GM12878 (cell line): ENCODE results near the gene WBP4. TPM values are rescaled to one million over a fixed set of nuclear protein-coding genes. Genes with fewer than 3 reads are reported as not detected.

ENCODE experiments used
- ATAC-seq: fragments of 200-7000 bp; cut with Tn5 transposase; 3 replicates; pipeline ENCODE4 v1.9.1; 2020; ENCODE audit warnings: mild to moderate bottlenecking, moderate library complexity
- Bru-seq: library from RNA; stranded (reverse); fragments of 400-500 nt; gene quantifications from one replicate; lab custom pipeline; 2021; lab: Mats Ljungman, UMichigan
- BruChase-seq, 2 experiments: library from RNA; stranded (reverse); fragments of 400-500 nt; gene quantifications; one replicate each; lab custom pipeline; 2021; lab: Mats Ljungman, UMichigan
- BruUV-seq: library from RNA; stranded (reverse); fragments of 400-500 nt; replicated peaks from 2 replicates; lab custom pipeline; 2021; lab: Mats Ljungman, UMichigan
- CTCF ChIA-PET: fragments of 300-600 bp; sonication (Branson Sonifier 250); formaldehyde crosslinking; extraction: SDS; loops from one replicate; lab custom pipeline; 2021; ENCODE audit warnings: inconsistent platforms; lab: Yijun Ruan, JAX
- POLR2A ChIA-PET: fragments of 350-600 bp; formaldehyde crosslinking; extraction: SDS; loops from one replicate; lab custom pipeline; 2021; ENCODE audit warnings: inconsistent platforms; lab: Charles Lee
- RAD21 ChIA-PET: fragments of 300-600 bp; sonication (Branson Sonifier 250); formaldehyde crosslinking; loops from one replicate; lab custom pipeline; 2023; ENCODE audit warnings: antibody characterized with exemption; ENCODE audit not compliant: unreplicated experiment; lab: Charles Lee
- SMC1A ChIA-PET: fragments of 300-600 bp; sonication (Branson Sonifier 250); formaldehyde crosslinking; loops from one replicate; lab custom pipeline; 2023; ENCODE audit not compliant: unreplicated experiment, uncharacterized antibody; lab: Charles Lee
- DNase-seq: peaks from one replicate; pipeline ENCODE4 v3.0.0-alpha.2; 2011; ENCODE audit warnings: low read depth, low spot score
- FAIRE-seq: peaks from 3 replicates; lab custom pipeline; 2011; peaks lifted over from hg19 to GRCh38; lab: Jason Lieb, UNC
- H2AFZ ChIP-seq: 2 replicates; pipeline ENCODE4 v1.6.0; 2011; ENCODE audit warnings: low read depth, low read length, control low read depth; ENCODE audit not compliant: control insufficient read depth
- H3K27ac ChIP-seq: 2 replicates; pipeline ENCODE4 v1.5.1; 2011; ENCODE audit warnings: control low read depth; ENCODE audit not compliant: control insufficient read depth, insufficient read depth
- H3K27me3 ChIP-seq, 2 experiments: replicated peaks in 1 of 2; 2 replicates each; pipeline versions ENCODE4 v1.6.0 to v1.6.1; 2011; ENCODE audit warnings: low read length in 1 of 2; ENCODE audit not compliant: control insufficient read depth in 2 of 2, insufficient read depth in 2 of 2
- H3K36me3 ChIP-seq, 2 experiments: 2 replicates each; pipeline ENCODE4 v1.5.1; 2011; ENCODE audit warnings: low read length in 1 of 2; ENCODE audit not compliant: control insufficient read depth in 2 of 2, insufficient read depth in 2 of 2
- H3K4me1 ChIP-seq: 2 replicates; pipeline ENCODE4 v1.6.1; 2011; ENCODE audit warnings: mild to moderate bottlenecking, low read length, moderate library complexity, mixed read lengths; ENCODE audit not compliant: control insufficient read depth, insufficient read depth
- H3K4me2 ChIP-seq: 2 replicates; pipeline ENCODE4 v1.6.0; 2011; ENCODE audit warnings: control low read depth; ENCODE audit not compliant: control insufficient read depth, insufficient read depth
- H3K4me3 ChIP-seq: fragments of 200-600 bp; sonication (generic); 2 replicates; pipeline ENCODE4 v1.5.1; 2016
- H3K79me2 ChIP-seq: 2 replicates; pipeline ENCODE4 v1.6.0; 2011; ENCODE audit warnings: low read length; ENCODE audit not compliant: control insufficient read depth, insufficient read depth
- H3K9ac ChIP-seq: 2 replicates; pipeline ENCODE4 v1.8.0; 2011; ENCODE audit warnings: low read length, control low read depth, mixed read lengths; ENCODE audit not compliant: control insufficient read depth, insufficient read depth
- H3K9me3 ChIP-seq: replicated peaks from 3 replicates; pipeline ENCODE4 v1.5.1; 2011; ENCODE audit warnings: mild to moderate bottlenecking, low read length; ENCODE audit not compliant: control insufficient read depth, insufficient read depth
- H4K20me1 ChIP-seq: 2 replicates; pipeline ENCODE4 v1.6.0; 2011; ENCODE audit not compliant: control insufficient read depth, insufficient read depth
- IRF4 ChIP-seq: IDR thresholded peaks from 2 replicates; pipeline ENCODE4 v1.6.1; 2011; ENCODE audit warnings: low read depth, low read length
- MLLT1 ChIP-seq: fragments of 450-650 bp; IDR thresholded peaks from 2 replicates; pipeline ENCODE4 v1.6.1; 2016; ENCODE audit warnings: mild to moderate bottlenecking
- MYC ChIP-seq: IDR thresholded peaks from 2 replicates; pipeline ENCODE4 v1.6.1; 2011; ENCODE audit warnings: mild to moderate bottlenecking, low read length, moderate library complexity, inconsistent platforms; ENCODE audit not compliant: insufficient read depth, insufficient replicate concordance, insufficient read length, severe bottlenecking
- NR2F1 ChIP-seq: fragments of 450-650 bp; conservative IDR thresholded peaks from 2 replicates; pipeline ENCODE4 v1.6.1; 2017; ENCODE audit warnings: mild to moderate bottlenecking
- PBX3 ChIP-seq: IDR thresholded peaks from 2 replicates; pipeline ENCODE4 v1.6.1; 2011; ENCODE audit warnings: mild to moderate bottlenecking, low read depth, low read length, moderate library complexity; ENCODE audit not compliant: insufficient replicate concordance
- PRDM15 ChIP-seq: fragments of 450-650 bp; formaldehyde crosslinking; IDR thresholded peaks from 2 replicates; pipeline ENCODE4 v1.4.0; 2020; ENCODE audit warnings: mild to moderate bottlenecking, moderate library complexity
- SMAD5 ChIP-seq: IDR thresholded peaks from 2 replicates; pipeline ENCODE4 v1.6.1; 2016; ENCODE audit warnings: antibody characterized with exemption, low read depth
- ZNF217 ChIP-seq: fragments of 450-650 bp; IDR thresholded peaks from 2 replicates; pipeline ENCODE4 v1.6.1; 2017; ENCODE audit warnings: antibody characterized with exemption, mild to moderate bottlenecking
- WGBS: methylation state at CpG from one replicate; pipeline ENCODE4 v1.1.6; 2016; ENCODE audit warnings: low lambda C conversion rate; ENCODE audit not compliant: insufficient replicate concordance, insufficient coverage; ENCODE audit errors: missing lambda C conversion rate; 5-methylcytosine and 5-hydroxymethylcytosine counted together
- in situ Hi-C: fragments of 300-500 bp; cut with MboI; formaldehyde crosslinking; loops from 9 replicates; pipeline ENCODE4 v1.14.3; 2018; ENCODE audit warnings: mixed read lengths
- intact Hi-C: fragments of 100-400 bp; cut with micrococcal nuclease; formaldehyde crosslinking; loops from one replicate; pipeline ENCODE4 v1.14.2; 2022; ENCODE audit not compliant: unreplicated experiment
- long read RNA-seq, 2 experiments: library from polyadenylated mRNA; unstranded; transcript quantifications; one replicate each; pipeline ENCODE4 v2.0.0, GENCODE V29; 2019 to 2020
- polyA minus RNA-seq, 3 experiments: library from RNA; depleted of rRNA, polyadenylated mRNA; stranded (reverse); fragments of >200 nt; gene quantifications; 2 replicates each; pipeline ENCODE4 v1.2.3, GENCODE V29; 2011
- polyA plus RNA-seq, 11 experiments: library from polyadenylated mRNA; depleted of rRNA in 4 of 11; unstranded in 6 of 11; stranded (reverse) in 5 of 11; fragments of >200 nt; fragmentation: Nextera tagmentation in 4 of 11; fragmentation: Illumina TruSeq in 1 of 11; extraction: Ambion mirVana in 4 of 11; extraction: Trizol in 1 of 11; gene quantifications; 1 replicate in 1 of 11; 2 replicates in 10 of 11; pipeline versions ENCODE4 v1.2.1 to v1.2.3, GENCODE V29; 2011 to 2016; ENCODE audit warnings: inconsistent platforms in 2 of 11, missing spikeins in 2 of 11, low read depth in 1 of 11
- total RNA-seq, 4 experiments: library from RNA; depleted of rRNA in 3 of 4; stranded (reverse); fragments of >200 nt in 3 of 4; fragmentation: Illumina TruSeq in 1 of 4; extraction: Trizol in 1 of 4; gene quantifications; 2 replicates each; pipeline versions ENCODE4 v1.2.1 to v1.2.3, GENCODE V29; 2013 to 2021

The WBP4 gene
- 8.1 and 8.3 TPM in 2 replicates for total RNA-seq (2013; cell fraction: nucleolus; rRNA removed)
- total RNA-seq (2014; rRNA removed) (7.4 and 11.8 TPM in 2 replicates), total RNA-seq (2014; rRNA removed; fragmentation: Illumina TruSeq; extraction: Trizol) (16.3 and 16.9 TPM in 2 replicates), total RNA-seq (2021) (8.3 and 8.8 TPM in 2 replicates), polyA plus RNA-seq (2011; rRNA removed) (15.9 and 26.4 TPM in 2 replicates), polyA plus RNA-seq (2014; fragmentation: Illumina TruSeq; extraction: Trizol) (21.6 and 23.3 TPM in 2 replicates), polyA plus RNA-seq (2014; fragmentation: Nextera tagmentation; extraction: Ambion mirVana) (10 to 100 TPM in 1 of 2 experiments, 1 to 10 TPM in 1; 9.7 to 12.5 TPM), polyA plus RNA-seq (2014; rRNA removed) (9.7 and 13.2 TPM in 2 replicates), polyA plus RNA-seq (2016; fragmentation: Nextera tagmentation; extraction: Ambion mirVana) (10 to 100 TPM; 15.3 to 16.1 TPM), polyA minus RNA-seq (2011; rRNA and poly(A)+ RNA removed) (2.6 and 2.9 TPM in 2 replicates), Bru-seq, nascent RNA (percentile 85 among the genes with signal in this experiment), BruChase-seq, experiment 1, labeled RNA remaining after a 6-hour chase (percentile 79 among the genes with signal in this experiment), BruChase-seq, experiment 2, labeled RNA remaining after a 2-hour chase (percentile 84 among the genes with signal in this experiment)
- 6.1 TPM for polyA plus RNA-seq (2011; ENCODE audit: low read depth)
- polyA plus RNA-seq (2011; cell fraction: cytosol; rRNA removed): 4.3 and 4.4 TPM in 2 replicates
- 8.1 and 10.3 TPM in 2 replicates for polyA plus RNA-seq (2011; cell fraction: nucleus; rRNA removed)
- 9.5 and 12.1 TPM in 2 replicates for polyA plus RNA-seq (2012)
- polyA minus RNA-seq (2011; cell fraction: cytosol; rRNA and poly(A)+ RNA removed): 3.3 and 3.7 TPM in 2 replicates
- 2.3 and 5.4 TPM in 2 replicates for polyA minus RNA-seq (2011; cell fraction: nucleus; rRNA and poly(A)+ RNA removed)
- long read RNA-seq, experiment 1, transcript WBP4-201 (10 exons, 2,623 nt): major isoform, 7 of 22 reads
- long read RNA-seq, experiment 1, partial matches to known transcripts: 15 of 22 reads
- long read RNA-seq, experiment 1, other reads (novel, unspliced or antisense): 0 of 22 reads
- long read RNA-seq, experiment 2, partial matches to known transcripts: 26 of 32 reads
- long read RNA-seq, experiment 2, other reads (novel, unspliced or antisense): 3 of 32 reads

GRCh38 chr13:41061075-41061913 lies at the start of gene WBP4:
Gene WBP4 (plus strand): TSS chr13:41061509. CDS start chr13:41061674, 165 bp downstream.
- DNase-seq (peak; percentile 82), ATAC-seq (peak; percentile 80), FAIRE-seq (peak; percentile 75)
- H3K79me2 ChIP-seq: peaks cover 71% of the 10 kb centered on the region
- peak within 1 kb of the TSS; percentile 94 for H3K4me3 ChIP-seq
- intact Hi-C loops: loop anchor here (2.0 to 5.0 kb wide), 5 partner anchors 42 to 250 kb away; partner anchors contain the start of genes ELF1, KBTBD6 and NAA16
- no TSS peak for BruUV-seq
- H3K4me2 ChIP-seq: peak within 1 kb of the TSS; percentile 94
- WGBS: under 1% methylated on average over 61 of the region's 71 CpGs
- H3K36me3 ChIP-seq: 0 out of 4 replicates have a peak, but pooled peaks cover 0 to 3% of the 10 kb centered on the region in 2 experiments
- ChIA-PET CTCF (interaction anchor here (0.9 to 5.2 kb wide), 10 partner anchors 12 to 161 kb away, joined by 3 to 32 read pairs (median 5); partner anchors contain the start of gene ELF1), RAD21 (interaction anchor here (0.7 to 9.9 kb wide), 16 partner anchors 8 to 1211 kb away, joined by 3 to 172 read pairs (median 4); no protein-coding TSS in a partner anchor), SMC1A (interaction anchor here (0.7 to 2.6 kb wide), 10 partner anchors 31 to 171 kb away, joined by 3 to 14 read pairs (median 4); no protein-coding TSS in a partner anchor), POLR2A (interaction anchor here (0.6 to 4.3 kb wide), 11 partner anchors 43 to 171 kb away, joined by 3 to 23 read pairs (median 3); partner anchors contain the start of gene ELF1)
- no peaks in the 10 kb centered on the region for H3K27me3 ChIP-seq
- H3K27ac ChIP-seq: peak within 1 kb of the TSS; percentile 96
- no peaks in the 10 kb centered on the region for H4K20me1 ChIP-seq
- H3K4me1 ChIP-seq: peaks cover 3% of the 10 kb centered on the region; the same call in 1 of the 2 replicates
- in situ Hi-C loops: no loop called here
- peak within 1 kb of the TSS; percentile 94 for H3K9ac ChIP-seq
- no peaks in the 10 kb centered on the region for H3K9me3 ChIP-seq
- peak within 1 kb of the TSS; percentile 99 for H2AFZ ChIP-seq
- TF ChIP-seq IRF4: peak; percentile 86
- no peak for TF ChIP-seq MYC
- TF ChIP-seq PRDM15 (CRISPR knock-in tag): no peak
- peak; percentile 80 for TF ChIP-seq NR2F1
- peak; percentile 53; the same call in 1 of the 2 replicates for TF ChIP-seq SMAD5
- TF ChIP-seq ZNF217: 0 out of 2 replicates have a peak, but pooled peaks have one; percentile 30
- TF ChIP-seq PBX3: peak; percentile 49
- peak; percentile 55; the same call in 1 of the 2 replicates for TF ChIP-seq MLLT1
